NT2/D1 (cell line): ENCODE measurements around the gene KIDINS220.

Experiments
- SUZ12 ChIP-seq: IDR thresholded peaks from 2 replicates; pipeline ENCODE4 v1.6.1; 2011; ENCODE audit not compliant: insufficient read length, insufficient read depth; ENCODE audit errors: extremely low read depth
- YY1 ChIP-seq: IDR thresholded peaks from 2 replicates; pipeline ENCODE4 v1.6.1; 2011; ENCODE audit not compliant: insufficient read length, insufficient read depth

DNA sequence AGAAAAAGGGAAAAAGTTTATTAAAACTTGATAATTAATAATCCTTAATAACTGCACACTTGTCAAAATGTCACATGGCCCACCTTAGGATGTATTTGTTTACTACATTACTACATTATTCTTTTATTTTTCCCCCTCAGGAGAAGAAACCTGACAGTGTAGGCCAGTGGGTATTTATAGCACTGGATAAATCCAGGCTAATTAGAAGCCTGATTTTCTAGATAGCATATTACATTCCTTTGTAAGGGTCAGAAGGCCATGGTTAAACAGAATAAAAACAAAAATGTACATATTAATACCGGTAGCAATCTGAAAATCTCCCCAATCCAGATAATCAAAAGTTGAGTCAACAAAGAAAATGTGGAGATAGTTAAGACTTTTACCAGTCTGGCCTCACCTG lies 21.5 kb upstream of the KIDINS220 start:
- TF ChIP-seq SUZ12 (no peak), YY1 (no peak)
